Osteoblast (primary cell): ENCODE results near the gene IRF4. TPM values are rescaled to one million over a fixed set of nuclear protein-coding genes. Genes with fewer than 3 reads are reported as not detected.
"Not testable (repeated sequence)": the region's sequence is repeated elsewhere in the genome, so short reads cannot be mapped to it uniquely, and the experiment has no call there.

ENCODE experiments used
- DNase-seq: peaks from one replicate; pipeline ENCODE4 v3.0.0; 2011; ENCODE audit warnings: low spot score, mixed read lengths; ENCODE audit not compliant: insufficient read length; ENCODE audit errors: missing footprints
- H2AFZ ChIP-seq: 2 replicates; pipeline ENCODE4 v1.6.0; 2011; ENCODE audit warnings: mild to moderate bottlenecking, low read length
- H3K27ac ChIP-seq: 2 replicates; pipeline ENCODE4 v1.5.1; 2011; ENCODE audit warnings: mild to moderate bottlenecking, low read depth, low read length, moderate library complexity
- H3K27me3 ChIP-seq: 2 replicates; pipeline ENCODE4 v1.6.0; 2012; ENCODE audit warnings: mild to moderate bottlenecking, control low read depth, inconsistent platforms, low read length, moderate library complexity; ENCODE audit not compliant: insufficient read depth
- H3K36me3 ChIP-seq: 2 replicates; pipeline ENCODE4 v1.5.1; 2011; ENCODE audit warnings: mild to moderate bottlenecking, low read length, control low read depth, moderate library complexity; ENCODE audit not compliant: insufficient read depth
- H3K4me1 ChIP-seq: 2 replicates; pipeline ENCODE4 v1.5.1; 2011; ENCODE audit warnings: mild to moderate bottlenecking, low read length, control low read depth, moderate library complexity; ENCODE audit not compliant: insufficient read depth
- H3K4me2 ChIP-seq: 2 replicates; pipeline ENCODE4 v1.6.0; 2011; ENCODE audit warnings: mild to moderate bottlenecking, low read length; ENCODE audit not compliant: insufficient read depth
- H3K4me3 ChIP-seq: fragments of 200-600 bp; sonication (generic); 3 replicates; pipeline ENCODE4 v1.5.1; 2012; ENCODE audit warnings: mild to moderate bottlenecking, low read length, inconsistent platforms; ENCODE audit not compliant: insufficient read depth
- H3K79me2 ChIP-seq: 2 replicates; pipeline ENCODE4 v1.6.0; 2012; ENCODE audit warnings: mild to moderate bottlenecking, low read length, control low read depth, inconsistent platforms; ENCODE audit not compliant: insufficient read depth
- H3K9me3 ChIP-seq: 2 replicates; pipeline ENCODE4 v1.5.1; 2011; ENCODE audit warnings: low read depth, low read length, control low read depth
- H4K20me1 ChIP-seq: 2 replicates; pipeline ENCODE4 v1.6.0; 2012; ENCODE audit warnings: mild to moderate bottlenecking, low read length, control low read depth; ENCODE audit not compliant: insufficient read depth
- total RNA-seq: library from RNA; depleted of rRNA; stranded (reverse); fragments of >200 nt; gene quantifications from 2 replicates; pipeline ENCODE4 v1.2.3, GENCODE V29; 2012
- TF ChIP-seq, protein P1 (sequence below): IDR thresholded peaks from 2 replicates; pipeline ENCODE4 v1.5.1; 2011; ENCODE audit warnings: mild to moderate bottlenecking, low read depth, low read length, moderate library complexity; ENCODE audit errors: extremely low read depth

IRF4 gene
- total RNA-seq, 1 donor: under 0.01 TPM

DNA sequence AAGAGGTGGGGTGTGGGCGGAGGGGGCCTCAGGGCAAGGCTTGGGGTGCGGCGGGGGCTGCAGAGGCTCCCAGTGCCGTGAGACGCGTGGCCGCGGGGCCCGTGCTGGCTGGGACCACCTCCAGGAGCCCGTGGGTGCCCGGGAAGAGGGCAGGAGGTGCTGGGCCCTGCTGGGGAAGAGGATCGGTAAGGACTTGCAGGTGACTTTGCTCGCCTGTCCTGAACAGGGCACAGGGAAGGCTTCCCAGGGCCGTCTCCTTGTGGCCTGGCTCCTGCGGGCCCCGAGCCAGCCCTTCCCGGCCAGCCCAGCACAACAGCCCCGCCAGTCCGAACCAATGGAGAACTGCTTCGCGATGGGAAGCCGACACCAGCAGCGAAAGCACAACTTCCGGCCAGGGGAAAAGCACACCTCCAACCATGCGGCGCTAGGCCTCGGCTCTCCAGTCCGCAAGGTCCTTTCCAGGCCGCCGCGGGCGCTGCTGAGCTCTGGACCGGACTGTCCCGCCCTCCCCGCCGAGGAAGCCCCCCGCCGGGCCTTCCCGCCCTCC is 32.3 kb downstream of the IRF4 start:
- H3K4me2 ChIP-seq: no peak overlapping the region
- H3K4me1 ChIP-seq: peaks cover 12% of the 10 kb centered on the region
- no peak overlapping the region for H3K27ac ChIP-seq
- TF ChIP-seq, protein P1, sequence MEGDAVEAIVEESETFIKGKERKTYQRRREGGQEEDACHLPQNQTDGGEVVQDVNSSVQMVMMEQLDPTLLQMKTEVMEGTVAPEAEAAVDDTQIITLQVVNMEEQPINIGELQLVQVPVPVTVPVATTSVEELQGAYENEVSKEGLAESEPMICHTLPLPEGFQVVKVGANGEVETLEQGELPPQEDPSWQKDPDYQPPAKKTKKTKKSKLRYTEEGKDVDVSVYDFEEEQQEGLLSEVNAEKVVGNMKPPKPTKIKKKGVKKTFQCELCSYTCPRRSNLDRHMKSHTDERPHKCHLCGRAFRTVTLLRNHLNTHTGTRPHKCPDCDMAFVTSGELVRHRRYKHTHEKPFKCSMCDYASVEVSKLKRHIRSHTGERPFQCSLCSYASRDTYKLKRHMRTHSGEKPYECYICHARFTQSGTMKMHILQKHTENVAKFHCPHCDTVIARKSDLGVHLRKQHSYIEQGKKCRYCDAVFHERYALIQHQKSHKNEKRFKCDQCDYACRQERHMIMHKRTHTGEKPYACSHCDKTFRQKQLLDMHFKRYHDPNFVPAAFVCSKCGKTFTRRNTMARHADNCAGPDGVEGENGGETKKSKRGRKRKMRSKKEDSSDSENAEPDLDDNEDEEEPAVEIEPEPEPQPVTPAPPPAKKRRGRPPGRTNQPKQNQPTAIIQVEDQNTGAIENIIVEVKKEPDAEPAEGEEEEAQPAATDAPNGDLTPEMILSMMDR: no peak
- no peaks in the 10 kb centered on the region for H3K27me3 ChIP-seq
- no peak overlapping the region for H3K4me3 ChIP-seq
- no peaks in the 10 kb centered on the region for H3K36me3 ChIP-seq
- no peak overlapping the region for H2AFZ ChIP-seq
- DNase-seq: no peak
- no peaks in the 10 kb centered on the region for H3K9me3 ChIP-seq
- no peaks in the 10 kb centered on the region for H4K20me1 ChIP-seq
- H3K79me2 ChIP-seq: no peaks in the 10 kb centered on the region

DNA sequence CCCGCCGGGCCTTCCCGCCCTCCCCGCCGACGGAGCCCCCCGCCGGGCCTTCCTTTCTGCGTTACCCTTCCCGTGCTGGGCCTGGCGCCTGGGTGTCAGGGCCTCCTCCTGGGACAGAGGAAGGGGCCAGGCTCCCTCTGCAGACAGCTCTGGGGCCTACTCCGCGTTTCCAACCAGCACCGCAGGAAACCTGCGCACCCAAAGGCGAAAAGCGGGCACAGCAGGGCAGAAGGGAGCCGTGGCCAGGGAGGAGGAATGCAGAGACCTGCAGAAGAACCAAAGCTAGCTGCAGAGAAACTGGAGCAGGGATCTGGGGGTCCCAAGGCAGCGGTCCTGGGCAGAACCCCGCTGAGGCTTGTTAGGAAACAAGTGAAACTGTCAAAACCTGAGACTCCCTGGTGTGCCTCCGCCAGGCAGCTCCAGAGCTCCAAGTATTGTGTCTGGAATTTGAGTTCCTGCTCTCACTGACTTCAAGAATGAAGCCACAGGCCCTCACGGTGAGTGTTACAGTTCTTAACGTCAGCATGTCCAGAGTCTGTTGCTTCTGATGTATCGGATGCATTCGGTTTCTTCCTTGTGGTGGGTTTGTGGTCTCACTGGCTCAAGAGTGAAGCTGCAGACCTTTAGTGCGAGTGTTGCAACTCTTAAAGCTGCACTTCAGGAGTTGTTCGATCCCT is 33.3 kb downstream of the IRF4 start:
- TF ChIP-seq, protein P1: no peak
- H3K36me3 ChIP-seq: no peaks in the 10 kb centered on the region

GRCh38 chr6:425418-425788 is 33.9 kb downstream of the IRF4 start:
- H3K9me3 ChIP-seq, H3K4me3 ChIP-seq, H4K20me1 ChIP-seq, H3K27me3 ChIP-seq, H2AFZ ChIP-seq, DNase-seq, H3K27ac ChIP-seq, H3K4me2 ChIP-seq, H3K79me2 ChIP-seq, H3K36me3 ChIP-seq: not testable (repeated sequence)
- H3K4me1 ChIP-seq: peaks cover 12% of the 10 kb centered on the region

More for the DNA sequence above, 33.3 kb downstream of the IRF4 start:
- no peaks in the 10 kb centered on the region for H3K27me3 ChIP-seq
- no peak overlapping the region for H3K27ac ChIP-seq
- no peak overlapping the region for H2AFZ ChIP-seq
- H3K4me2 ChIP-seq: no peak overlapping the region
- DNase-seq: no peak
- H3K79me2 ChIP-seq: no peaks in the 10 kb centered on the region
- no peaks in the 10 kb centered on the region for H4K20me1 ChIP-seq
- no peak overlapping the region for H3K4me3 ChIP-seq
- no peaks in the 10 kb centered on the region for H3K9me3 ChIP-seq
- peaks cover 12% of the 10 kb centered on the region for H3K4me1 ChIP-seq

DNA sequence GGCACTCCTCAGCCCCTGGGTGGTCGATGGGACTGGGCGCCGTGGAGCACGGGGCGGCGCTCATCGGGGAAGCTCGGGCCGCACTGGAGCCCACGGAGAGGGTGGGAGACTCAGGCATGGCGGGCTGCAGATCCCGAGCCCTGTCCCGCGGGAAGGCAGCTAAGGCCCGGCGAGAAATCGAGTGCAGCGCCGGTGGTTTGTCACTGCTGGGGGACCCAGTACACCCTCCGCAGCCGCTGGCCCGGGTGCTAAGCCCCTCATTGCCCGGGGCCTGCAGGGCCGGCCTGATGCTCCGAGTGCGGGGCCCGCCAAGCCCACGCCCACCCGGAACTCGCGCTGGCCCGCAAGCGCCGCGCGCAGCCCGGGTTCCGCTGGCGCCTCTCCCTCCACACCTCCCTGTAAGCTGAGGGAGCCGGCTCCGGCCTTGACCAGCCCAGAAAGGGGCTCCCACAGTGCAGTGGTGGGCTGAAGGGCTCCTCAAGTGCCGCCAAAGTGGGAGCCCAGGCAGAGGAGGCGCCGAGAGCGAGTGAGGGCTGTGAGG is 34.7 kb downstream of the IRF4 start:
- not testable (repeated sequence) for H4K20me1 ChIP-seq, H3K27ac ChIP-seq, H3K4me3 ChIP-seq, H3K27me3 ChIP-seq, DNase-seq, H3K36me3 ChIP-seq, H3K9me3 ChIP-seq, H2AFZ ChIP-seq, H3K4me2 ChIP-seq, H3K79me2 ChIP-seq
- peaks cover 12% of the 10 kb centered on the region for H3K4me1 ChIP-seq

GRCh38 chr6:428047-428603 is 36.6 kb downstream of the IRF4 start:
- no peaks in the 10 kb centered on the region for H3K79me2 ChIP-seq
- H3K9me3 ChIP-seq: no peaks in the 10 kb centered on the region

More at GRCh38 chr6:428047-428603, 36.6 kb downstream of the IRF4 start:
- Histone ChIP-seq H3K4me2 (no peak overlapping the region), H3K36me3 (no peaks in the 10 kb centered on the region), H4K20me1 (no peaks in the 10 kb centered on the region), H3K4me3 (no peak overlapping the region), H3K4me1 (peaks cover 3% of the 10 kb centered on the region), H3K27me3 (peaks cover 4% of the 10 kb centered on the region), H2AFZ (no peak overlapping the region), H3K27ac (no peak overlapping the region)
- TF ChIP-seq, protein P1: no peak
- DNase-seq: peak; percentile 87
